HG02938 (cell line): ENCODE results near the gene KLHDC3.
"Not testable (repeated sequence)": the region's sequence is repeated elsewhere in the genome, so short reads cannot be mapped to it uniquely, and the experiment has no call there.

Experiments
- ATAC-seq: cut with Tn5 transposase; IDR thresholded peaks from one replicate; pipeline ENCODE4 v1.9.1; 2021; ENCODE audit warnings: mild to moderate bottlenecking, moderate library complexity; ENCODE audit not compliant: unreplicated experiment

Gene KLHDC3

GRCh38 chr6:43021270-43022047, 7.4 kb downstream of the KLHDC3 start, which contains the start of gene RRP36:
Gene RRP36, plus strand, starts transcription at chr6:43021623. Its CDS starts 32 bp downstream, at chr6:43021655.
- no peak for ATAC-seq

GRCh38 chr6:43024436-43024835, 10.4 kb downstream of the KLHDC3 start:
- ATAC-seq = no peak

DNA sequence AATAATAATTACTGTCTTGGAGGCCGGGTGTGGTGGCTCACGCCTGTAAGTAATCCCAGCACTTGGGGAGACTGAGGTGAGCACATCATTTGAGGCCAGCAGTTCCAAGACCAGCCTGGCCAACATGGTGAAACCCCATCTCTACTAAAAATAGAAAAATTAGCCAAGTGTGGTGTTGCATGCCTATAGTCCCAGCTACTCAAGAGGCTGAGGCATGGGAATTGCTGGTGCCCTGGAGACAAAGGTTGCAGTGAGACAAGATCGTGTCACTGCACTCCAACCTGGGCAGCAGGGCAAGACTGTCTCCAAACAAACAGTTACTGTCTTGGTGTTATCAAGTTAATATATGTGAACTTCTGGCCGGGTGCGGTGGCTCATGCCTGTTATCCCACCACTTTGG, 12.3 kb downstream of the KLHDC3 start:
- no peak for ATAC-seq

- ATAC-seq = no peak
Measured at GRCh38 chr6:43029120-43029519, 15.1 kb downstream of the KLHDC3 start.

DNA sequence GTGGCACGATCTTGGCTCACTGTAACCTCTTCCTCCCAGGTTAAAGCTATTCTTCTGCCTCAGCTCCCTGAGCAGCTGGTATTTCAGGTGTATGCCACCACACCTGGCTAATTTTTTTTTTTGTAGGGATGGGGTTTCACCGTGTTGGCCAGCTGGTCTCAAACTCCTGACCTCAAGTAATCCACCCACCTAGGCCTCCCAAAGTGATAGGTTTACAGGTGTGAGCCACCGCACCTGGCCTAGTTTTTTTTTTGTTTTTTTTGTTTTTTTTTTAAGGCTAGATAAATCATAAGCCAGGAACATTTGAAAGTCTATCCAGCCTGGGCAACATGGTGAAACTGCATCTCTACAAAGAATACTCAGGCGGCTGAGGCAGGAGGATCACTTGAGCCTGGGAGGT, 18.3 kb downstream of the KLHDC3 start:
- ATAC-seq = no peak

DNA sequence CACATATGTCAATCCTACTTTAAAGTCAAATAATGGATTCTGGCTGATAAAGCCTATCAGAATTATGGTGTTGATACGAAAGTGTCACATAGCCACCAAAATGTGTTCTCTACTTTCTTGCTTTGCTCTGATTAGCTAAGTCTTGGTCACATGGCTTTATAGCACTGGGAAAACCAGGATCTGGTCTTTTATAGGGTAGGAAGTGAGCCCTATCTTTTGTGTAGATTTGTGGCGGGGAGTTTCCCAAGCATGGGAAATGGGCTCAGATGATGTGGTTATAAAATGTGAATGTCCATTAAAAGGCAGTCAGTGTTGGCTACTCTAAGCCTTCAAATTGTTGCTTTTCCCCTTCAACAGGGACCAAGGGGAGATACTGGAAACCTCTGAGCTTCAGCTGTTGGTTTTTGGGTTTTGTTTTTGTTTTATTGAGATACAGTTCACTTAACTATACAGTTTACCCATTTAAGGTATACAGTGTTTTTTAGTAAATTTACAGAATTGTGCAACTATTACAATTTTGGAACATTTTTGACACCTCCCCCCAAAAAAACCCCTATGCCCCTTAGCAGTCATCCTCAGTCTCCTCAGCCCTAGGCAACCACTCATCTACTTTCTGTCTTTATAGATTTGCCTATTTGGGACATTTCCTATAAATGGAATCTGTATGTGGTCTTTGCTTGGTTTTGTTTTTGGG, 19.6 kb downstream of the KLHDC3 start:
- ATAC-seq = no peak

DNA sequence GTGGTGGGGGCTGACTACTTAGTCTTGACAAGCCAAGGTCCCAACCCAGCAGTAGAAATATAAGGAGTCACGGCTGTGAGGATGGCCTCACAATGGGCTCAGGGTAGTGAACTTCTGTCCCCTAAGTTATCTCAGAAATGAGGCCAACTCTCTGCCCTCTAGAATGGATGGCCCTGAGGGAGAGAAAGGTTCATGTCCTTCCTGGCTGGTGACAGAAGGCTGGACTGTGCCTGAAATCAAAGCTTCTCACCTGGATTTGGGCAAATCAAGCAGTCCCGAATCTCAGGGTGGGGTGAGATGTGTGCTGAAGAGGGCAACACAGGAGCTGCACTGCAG, 20.1 kb downstream of the KLHDC3 start:
- no peak for ATAC-seq

DNA sequence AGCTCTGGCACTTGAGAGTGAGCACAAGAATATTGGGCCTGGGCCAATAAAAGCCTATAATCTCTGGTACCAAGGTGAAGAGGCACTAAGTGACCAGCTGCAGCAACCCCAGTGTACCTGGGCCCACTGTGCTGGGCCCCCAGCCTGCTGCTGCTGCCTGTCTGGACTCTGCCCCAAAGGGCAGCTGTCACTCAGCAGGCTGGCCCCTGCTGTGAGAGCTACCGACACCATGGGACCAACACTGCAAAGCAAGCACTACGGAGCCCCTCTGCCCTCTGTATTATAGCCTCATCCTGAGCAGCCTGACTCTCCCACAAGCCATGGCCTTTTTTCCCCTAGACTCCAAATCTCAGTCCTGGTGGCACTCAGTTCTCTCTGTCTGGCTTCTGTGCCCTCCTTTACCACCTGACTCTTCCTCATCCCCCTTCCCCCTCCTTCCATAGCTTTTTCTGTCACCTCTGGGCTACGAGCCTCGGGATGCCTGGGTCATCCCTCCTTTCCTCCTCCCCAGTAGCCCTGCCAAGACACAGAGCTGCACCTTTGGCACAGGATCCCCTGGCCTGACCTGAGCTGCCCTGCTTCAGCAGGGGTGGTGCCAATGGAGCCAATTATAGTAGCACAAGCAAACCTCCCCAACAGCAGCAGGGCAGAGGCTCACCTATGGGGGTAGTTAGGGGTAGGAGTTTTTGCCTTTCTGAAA, 21.6 kb downstream of the KLHDC3 start:
- ATAC-seq = no peak

DNA sequence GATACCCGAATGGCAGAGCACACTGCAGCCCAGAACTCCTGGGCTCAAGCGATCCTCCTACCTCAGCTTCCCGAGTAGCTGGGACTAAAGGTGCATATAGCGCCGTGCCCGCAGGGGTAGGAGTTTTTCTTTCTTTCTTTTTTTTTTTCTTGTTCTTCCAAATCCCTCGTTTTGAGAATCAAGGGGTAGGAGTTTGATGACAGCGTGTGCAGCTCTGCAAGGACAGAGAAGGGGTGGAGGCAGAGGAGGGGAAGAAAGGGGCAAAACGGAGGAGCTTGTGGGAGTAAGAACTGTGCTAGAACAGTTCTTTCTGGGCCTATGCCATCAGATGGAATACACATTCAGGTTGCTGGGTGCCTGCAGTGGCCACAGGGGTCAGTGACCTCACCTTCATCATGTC, 22.7 kb downstream of the KLHDC3 start:
- no peak for ATAC-seq

DNA sequence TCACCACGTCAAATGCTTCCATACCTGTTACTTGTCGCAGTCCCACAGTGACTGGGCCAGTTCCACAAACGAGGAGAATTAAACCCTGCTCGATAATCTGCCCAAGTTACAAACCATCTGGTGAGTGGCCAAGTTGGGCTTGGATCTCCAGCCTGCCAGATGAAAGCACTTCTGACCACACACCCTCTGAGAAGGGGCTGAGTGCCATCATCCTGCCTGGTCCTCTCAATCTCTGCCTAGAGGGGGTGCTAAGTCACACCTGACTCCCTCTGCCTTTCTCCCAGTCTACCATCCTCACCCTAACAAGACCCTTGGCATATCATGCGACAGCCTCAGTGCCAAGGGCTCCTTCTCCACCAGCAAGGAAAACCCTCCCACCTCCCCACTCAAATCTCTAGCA, 23.1 kb downstream of the KLHDC3 start:
- ATAC-seq = no peak

DNA sequence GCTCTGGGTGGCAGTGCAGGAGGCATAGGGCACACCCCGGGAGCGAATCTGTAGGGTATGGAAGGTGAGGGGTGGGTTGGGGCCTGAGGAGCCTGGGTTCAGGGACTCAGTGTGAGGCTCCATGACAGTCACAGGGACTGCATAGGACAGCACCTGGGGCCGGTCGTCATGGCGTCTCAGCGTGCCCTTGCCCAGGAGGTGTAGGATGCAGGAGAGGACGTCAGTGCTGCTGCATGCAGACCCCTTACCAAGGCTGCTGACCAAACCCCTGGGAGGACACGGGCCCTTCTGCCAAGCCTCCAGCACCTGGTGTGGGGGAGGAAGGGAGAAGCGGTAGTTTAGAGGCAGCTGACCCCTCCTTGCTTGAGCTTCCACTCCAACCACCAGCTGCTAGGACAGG, 23.7 kb downstream of the KLHDC3 start:
- ATAC-seq = no peak

DNA sequence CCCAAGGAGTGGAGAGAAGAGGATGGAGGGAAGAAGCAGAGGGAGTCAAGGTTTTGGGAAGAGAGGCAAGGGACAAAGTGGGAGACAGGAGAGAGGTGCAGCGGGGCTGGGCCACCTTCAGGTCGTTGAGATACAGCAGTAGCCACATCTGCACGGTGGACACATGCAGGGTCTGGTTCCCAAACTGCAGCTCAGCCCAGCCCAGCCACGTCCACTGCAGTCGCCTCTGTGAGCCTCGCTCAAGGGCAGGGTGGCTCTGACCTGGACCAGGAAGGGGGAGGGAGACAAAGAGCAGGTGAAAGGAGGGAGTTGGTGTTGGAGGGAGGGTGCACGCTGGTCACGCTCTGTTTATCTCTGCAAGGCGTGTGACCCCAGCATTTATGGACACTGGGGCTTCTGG, 24.7 kb downstream of the KLHDC3 start:
- ATAC-seq = no peak

DNA sequence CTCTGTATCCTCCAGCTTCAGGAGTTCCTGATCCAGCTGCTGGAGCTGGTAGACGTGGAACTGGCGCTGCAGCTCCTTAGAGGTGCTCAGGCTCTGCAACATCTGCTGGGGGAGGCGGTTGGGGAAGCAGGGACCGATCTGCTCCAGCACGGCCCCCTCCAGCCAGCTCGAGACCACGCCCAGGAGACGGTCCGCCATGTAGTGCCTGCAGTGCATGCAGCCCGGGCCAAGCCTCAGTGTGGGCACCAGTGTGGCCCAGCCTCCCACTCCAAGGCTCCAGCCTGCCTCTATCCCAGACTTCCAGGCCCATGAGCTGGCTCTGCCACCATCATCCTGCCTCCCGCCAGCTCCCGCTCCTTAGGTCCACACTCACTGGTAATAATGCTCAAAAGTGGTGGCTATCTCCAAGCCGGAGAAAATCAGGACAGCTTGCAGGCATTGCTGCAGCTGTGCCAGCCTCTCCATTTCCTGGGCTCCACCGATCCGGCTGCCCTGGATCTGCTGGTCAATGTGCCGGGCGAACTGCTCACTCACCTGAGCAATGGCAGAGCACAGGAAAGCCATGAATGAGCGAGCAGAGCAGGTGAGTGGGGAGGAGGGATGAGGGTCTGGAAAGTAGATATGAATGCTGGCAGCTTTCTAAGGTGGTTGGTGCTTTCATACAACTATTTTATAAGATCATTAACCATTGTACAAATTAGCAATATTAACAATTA, 26.7 kb downstream of the KLHDC3 start:
- ATAC-seq = no peak

DNA sequence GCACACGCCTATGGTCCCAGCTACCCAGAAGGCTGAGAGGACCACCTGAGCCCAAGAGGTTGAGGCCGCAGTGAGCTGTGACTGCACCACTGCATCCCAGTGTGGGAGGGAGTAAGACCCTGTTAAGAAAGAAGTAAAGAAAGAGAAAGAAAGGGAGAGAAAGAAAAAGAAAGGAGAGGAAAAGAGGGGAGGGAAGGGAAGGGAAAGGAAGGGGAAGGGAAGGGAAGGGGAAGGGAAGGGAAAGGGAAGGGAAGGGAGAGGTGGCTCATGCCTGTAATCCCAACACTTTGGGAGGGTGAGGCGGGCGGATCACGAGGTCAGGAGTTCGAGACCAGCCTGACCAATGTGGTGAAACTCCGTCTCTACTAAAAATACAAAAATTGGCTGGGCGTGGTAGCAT, 27.4 kb downstream of the KLHDC3 start:
- not testable (repeated sequence) for ATAC-seq

- ATAC-seq = no peak
Measured at GRCh38 chr6:43043310-43043709, 29.3 kb downstream of the KLHDC3 start.

- ATAC-seq = no peak
Measured at GRCh38 chr6:43045371-43045930, 31.4 kb downstream of the KLHDC3 start.

DNA sequence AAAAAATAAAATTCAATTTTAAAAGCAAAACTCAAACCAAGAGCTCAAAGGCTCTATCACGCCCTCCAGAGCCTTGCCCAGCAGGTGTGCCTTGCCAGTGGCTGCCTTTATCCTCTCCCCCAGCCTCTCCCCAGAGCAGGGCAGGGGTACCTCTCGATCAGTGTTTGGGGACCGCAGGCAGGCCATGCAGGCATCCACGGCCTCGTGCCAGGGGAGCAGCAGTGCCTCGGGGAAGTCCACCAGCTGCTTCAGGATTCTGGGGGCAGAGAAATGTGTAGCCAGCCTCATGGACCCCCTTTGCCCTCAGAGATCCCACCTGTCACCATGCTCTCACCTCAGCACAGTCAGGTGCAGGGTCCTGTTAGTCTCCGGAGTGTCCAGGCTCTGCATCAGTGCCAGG, 33.9 kb downstream of the KLHDC3 start:
- ATAC-seq = no peak

DNA sequence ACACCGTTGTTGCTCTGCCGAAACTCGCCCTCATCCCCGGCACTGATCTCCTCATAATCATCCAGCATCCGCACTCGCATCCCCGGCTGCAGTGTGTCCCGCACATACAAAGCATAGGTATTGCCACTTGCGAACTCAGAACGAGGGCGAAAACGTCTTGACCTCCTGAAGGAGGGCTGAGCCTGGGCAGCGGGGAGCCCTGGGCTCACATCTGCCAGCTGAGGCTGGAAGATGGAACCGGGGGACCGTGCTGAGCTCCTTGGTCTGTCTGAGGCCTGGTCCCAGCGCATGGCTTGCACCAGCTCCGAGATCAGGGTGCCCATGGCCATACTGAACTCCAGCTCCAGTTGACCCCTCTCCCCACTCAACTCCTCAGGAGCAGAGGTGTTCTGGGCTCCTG, 36.9 kb downstream of the KLHDC3 start:
- no peak for ATAC-seq

DNA sequence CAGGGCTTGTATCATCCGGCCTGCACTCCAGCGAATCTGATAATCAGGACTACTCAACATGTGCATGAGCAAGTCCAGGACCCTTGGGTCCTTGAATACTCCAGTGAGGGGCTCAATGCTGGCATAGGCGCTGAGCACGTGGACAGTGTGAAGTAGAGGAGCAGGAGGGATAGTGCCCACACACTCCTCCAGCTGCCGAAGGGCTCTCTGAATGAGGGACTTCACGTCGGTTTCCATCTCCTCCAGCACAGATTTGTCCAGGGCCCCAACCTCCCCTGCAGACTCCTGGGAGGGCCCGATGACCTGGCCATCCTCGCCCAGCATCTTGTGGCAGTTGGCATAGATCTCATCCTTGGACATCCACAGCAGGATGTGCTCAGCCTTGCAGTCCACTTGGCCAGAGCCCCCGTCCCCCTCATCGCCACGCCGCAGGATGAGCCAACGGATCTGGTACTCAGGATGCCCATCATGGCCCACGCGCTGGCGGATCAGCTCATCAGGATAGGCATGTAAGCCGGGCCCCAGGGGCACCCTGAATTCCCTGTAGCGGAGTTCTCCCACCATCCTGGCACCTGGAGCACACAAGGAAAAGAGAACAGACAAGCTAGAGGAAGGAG, 38.3 kb downstream of the KLHDC3 start:
- no peak for ATAC-seq

DNA sequence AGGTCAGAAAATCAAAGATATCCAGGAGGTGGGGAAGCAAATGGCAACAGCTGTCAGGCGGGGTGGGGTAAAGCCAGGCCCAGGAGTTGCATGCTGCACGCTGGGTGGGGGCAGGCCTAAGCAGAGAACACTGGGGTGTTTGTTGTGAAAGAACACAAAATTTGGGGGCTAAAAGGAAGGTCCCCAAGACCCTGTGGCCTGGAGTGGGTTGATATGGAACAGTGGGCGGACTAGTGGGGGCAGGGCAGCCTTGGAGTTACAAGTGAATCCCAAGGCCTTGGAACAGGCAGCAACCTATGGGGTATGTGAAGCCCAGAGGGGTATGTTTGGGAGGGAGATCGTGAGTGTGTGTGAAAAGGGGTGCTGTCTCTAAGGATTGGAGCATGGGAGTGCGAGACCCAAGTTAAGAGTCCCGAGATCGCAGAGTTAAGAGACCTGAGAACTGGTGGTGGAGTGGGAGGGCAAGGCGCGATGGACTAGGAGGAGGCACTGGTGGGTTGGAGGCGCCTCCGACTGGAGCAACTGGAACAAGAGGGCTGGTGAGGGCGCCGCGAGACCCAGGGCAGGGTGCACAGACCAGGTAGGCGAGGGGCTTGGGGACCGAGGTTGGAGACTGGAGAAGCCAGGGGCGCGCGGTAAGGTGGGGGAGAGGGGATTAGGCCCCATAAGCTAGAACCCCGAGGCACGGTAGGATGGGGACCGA, 38.9 kb downstream of the KLHDC3 start:
- ATAC-seq = no peak
